Caco-2 (cell line): ENCODE measurements around the gene ACTN4. TPM values are rescaled to one million over a fixed set of nuclear protein-coding genes. Genes with fewer than 3 reads are reported as not detected.
"Not testable (repeated sequence)": the region's sequence is repeated elsewhere in the genome, so short reads cannot be mapped to it uniquely, and the experiment has no call there.

Experiments used
- BruUV-seq: library from RNA; stranded (reverse); fragments of 400-500 nt; replicated peaks from 2 replicates; lab custom pipeline; 2021; lab: Mats Ljungman, UMichigan
- CTCF ChIA-PET: fragments of 300-600 bp; sonication (Branson Sonifier 250); formaldehyde crosslinking; loops from one replicate; lab custom pipeline; 2022; ENCODE audit warnings: antibody characterized with exemption; lab: Charles Lee
- POLR2A ChIA-PET: fragments of 300-600 bp; sonication (Branson Sonifier 250); formaldehyde crosslinking; loops from one replicate; lab custom pipeline; 2022; ENCODE audit warnings: antibody characterized with exemption; lab: Charles Lee
- DNase-seq, 2 experiments: peaks; one replicate each; pipeline versions ENCODE4 v3.0.0 to v3.0.0-alpha.2; 2020 to 2022
- H3K27me3 ChIP-seq: replicated peaks from 2 replicates; pipeline ENCODE4 v1.6.0; 2011; ENCODE audit warnings: low read length; ENCODE audit not compliant: control insufficient read depth, insufficient read depth
- H3K36me3 ChIP-seq: 2 replicates; pipeline ENCODE4 v1.5.1; 2011; ENCODE audit warnings: low read length; ENCODE audit not compliant: control insufficient read depth, insufficient read depth
- H3K4me1 ChIP-seq: fragments of 250-450 bp; sonication (Bioruptor Pico); 2 replicates; pipeline ENCODE4 v1.5.1; 2020; ENCODE audit warnings: mild to moderate bottlenecking
- H3K4me3 ChIP-seq: 2 replicates; pipeline ENCODE4 v1.5.1; 2011; ENCODE audit warnings: low read depth, mild to moderate bottlenecking, control low read depth, low read length
- H3K9me3 ChIP-seq: fragments of 250-450 bp; sonication (Bioruptor Pico); 2 replicates; pipeline ENCODE4 v1.5.1; 2020; ENCODE audit warnings: mild to moderate bottlenecking, moderate library complexity
- H3K27ac Mint-ChIP-seq: one replicate; pipeline ENCODE4 v1.8.0; 2022; ENCODE audit warnings: mixed read lengths; ENCODE audit not compliant: unreplicated experiment
- H3K27me3 Mint-ChIP-seq: one replicate; pipeline ENCODE4 v1.8.0; 2022; ENCODE audit warnings: mixed read lengths; ENCODE audit not compliant: insufficient read depth, unreplicated experiment
- H3K36me3 Mint-ChIP-seq: one replicate; pipeline ENCODE4 v1.8.0; 2022; ENCODE audit warnings: mild to moderate bottlenecking, mixed read lengths; ENCODE audit not compliant: insufficient read depth, unreplicated experiment
- H3K4me1 Mint-ChIP-seq: one replicate; pipeline ENCODE4 v1.8.0; 2022; ENCODE audit warnings: low read depth, mixed read lengths; ENCODE audit not compliant: unreplicated experiment
- H3K4me3 Mint-ChIP-seq: one replicate; pipeline ENCODE4 v1.8.0; 2022; ENCODE audit warnings: mild to moderate bottlenecking, moderate library complexity, mixed read lengths; ENCODE audit not compliant: unreplicated experiment
- H3K9me3 Mint-ChIP-seq: one replicate; pipeline ENCODE4 v1.8.0; 2022; ENCODE audit warnings: mixed read lengths; ENCODE audit not compliant: unreplicated experiment
- intact Hi-C: fragments of 100-400 bp; cut with micrococcal nuclease; formaldehyde crosslinking; loops from one replicate; pipeline ENCODE4 v1.10.0; 2022; ENCODE audit not compliant: unreplicated experiment
- total RNA-seq: library from RNA; stranded (reverse); gene quantifications from 2 replicates; pipeline ENCODE4 v1.2.3, GENCODE V29; 2022
- TF ChIP-seq, protein P1 (sequence below), 2 experiments: fragments of 200-600 bp in 1 of 2; IDR thresholded peaks; 1 replicate in 1 of 2; 2 replicates in 1 of 2; pipeline versions ENCODE4 v1.5.1 to v1.8.0; 2011 to 2022; ENCODE audit warnings: antibody characterized with exemption in 1 of 2, control low read depth in 1 of 2, inconsistent platforms in 1 of 2, low read depth in 1 of 2, low read length in 1 of 2, mild to moderate bottlenecking in 1 of 2, moderate library complexity in 1 of 2; ENCODE audit not compliant: insufficient read depth in 1 of 2, severe bottlenecking in 1 of 2, unreplicated experiment in 1 of 2

Gene ACTN4
- total RNA-seq, 1 experiment from 2014 or later = 605 TPM

DNA sequence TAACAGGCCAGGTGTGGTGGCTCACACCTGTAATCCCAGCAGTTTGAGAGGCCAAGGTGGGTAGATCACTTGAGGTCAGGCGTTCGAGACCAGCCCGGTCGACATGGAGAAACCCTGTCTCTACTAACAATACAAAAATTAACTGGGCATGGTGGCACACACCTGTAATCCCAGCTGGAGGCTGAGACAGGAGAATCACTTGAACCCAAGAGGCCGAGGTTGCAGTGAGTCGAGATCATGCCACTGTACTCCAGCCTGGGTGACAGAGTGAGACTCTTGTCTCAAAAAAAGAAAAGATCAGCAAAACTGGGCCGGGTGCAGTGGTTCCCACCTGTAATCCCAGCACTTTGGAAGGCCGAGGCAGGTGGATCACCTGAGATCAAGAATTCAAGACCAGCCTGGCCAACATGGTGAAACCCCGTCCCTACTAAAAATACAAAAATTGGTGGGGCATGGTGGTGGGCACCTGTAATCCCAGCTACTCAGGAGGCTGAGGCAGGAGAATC, 114.5 kb downstream of the ACTN4 start:
- H3K9me3 Mint-ChIP-seq, H3K36me3 ChIP-seq, H3K4me1 ChIP-seq, H3K4me3 ChIP-seq, intact Hi-C loops, DNase-seq, H3K27me3 ChIP-seq, BruUV-seq, H3K9me3 ChIP-seq, H3K27ac Mint-ChIP-seq, H3K27me3 Mint-ChIP-seq, H3K4me1 Mint-ChIP-seq, CTCF ChIA-PET, H3K4me3 Mint-ChIP-seq, H3K36me3 Mint-ChIP-seq: not testable (repeated sequence)
- POLR2A ChIA-PET = interaction anchor here (0.6 kb wide), 3 partner anchors 70 to 157 kb away, joined by 3 to 12 read pairs (median 3); partner anchors contain the start of gene NFKBIB

DNA sequence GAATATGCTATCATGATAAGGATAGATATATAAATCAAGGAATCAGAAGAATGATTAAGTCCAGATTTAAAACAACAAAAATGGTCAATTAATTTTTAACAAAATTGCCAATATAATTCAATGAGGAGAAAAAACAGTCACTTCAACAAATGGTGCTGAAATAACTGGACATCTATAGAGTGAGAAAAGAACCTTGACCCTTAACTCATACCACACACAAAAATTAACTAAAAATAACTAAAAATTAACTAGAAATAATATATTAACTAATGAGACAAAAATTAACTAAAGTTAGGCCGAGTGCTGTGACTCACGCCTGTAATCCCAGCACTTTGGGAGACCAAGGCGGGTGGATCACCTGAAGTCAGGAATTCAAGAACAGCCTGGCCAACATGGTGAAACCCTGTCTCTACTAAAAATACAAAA, 116.4 kb downstream of the ACTN4 start:
- intact Hi-C loops = no loop called here
- TF ChIP-seq, protein P1, sequence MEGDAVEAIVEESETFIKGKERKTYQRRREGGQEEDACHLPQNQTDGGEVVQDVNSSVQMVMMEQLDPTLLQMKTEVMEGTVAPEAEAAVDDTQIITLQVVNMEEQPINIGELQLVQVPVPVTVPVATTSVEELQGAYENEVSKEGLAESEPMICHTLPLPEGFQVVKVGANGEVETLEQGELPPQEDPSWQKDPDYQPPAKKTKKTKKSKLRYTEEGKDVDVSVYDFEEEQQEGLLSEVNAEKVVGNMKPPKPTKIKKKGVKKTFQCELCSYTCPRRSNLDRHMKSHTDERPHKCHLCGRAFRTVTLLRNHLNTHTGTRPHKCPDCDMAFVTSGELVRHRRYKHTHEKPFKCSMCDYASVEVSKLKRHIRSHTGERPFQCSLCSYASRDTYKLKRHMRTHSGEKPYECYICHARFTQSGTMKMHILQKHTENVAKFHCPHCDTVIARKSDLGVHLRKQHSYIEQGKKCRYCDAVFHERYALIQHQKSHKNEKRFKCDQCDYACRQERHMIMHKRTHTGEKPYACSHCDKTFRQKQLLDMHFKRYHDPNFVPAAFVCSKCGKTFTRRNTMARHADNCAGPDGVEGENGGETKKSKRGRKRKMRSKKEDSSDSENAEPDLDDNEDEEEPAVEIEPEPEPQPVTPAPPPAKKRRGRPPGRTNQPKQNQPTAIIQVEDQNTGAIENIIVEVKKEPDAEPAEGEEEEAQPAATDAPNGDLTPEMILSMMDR (IDR thresholded peaks at IDR 0.05; ENCODE audit: insufficient read depth in 1 of 2, low read depth in 1 of 2, low read length in 1 of 2, severe bottlenecking in 1 of 2, unreplicated experiment in 1 of 2) = no peak
- no peak overlapping the region for H3K4me3 ChIP-seq
- peak overlapping the region; percentile 48 for H3K27ac Mint-ChIP-seq
- H3K27me3 ChIP-seq = no peaks in the 10 kb centered on the region
- no peaks in the 10 kb centered on the region; the same call in none of the 2 replicates for H3K9me3 ChIP-seq
- BruUV-seq = no TSS peak
- ChIA-PET CTCF (interaction anchor here (0.6 to 1.0 kb wide), 3 partner anchors 68 to 642 kb away, joined by 3 to 4 read pairs (median 3); partner anchors contain the start of genes MRPS12 and SARS2), POLR2A (interaction anchor here (0.6 kb wide), 1 partner anchor 48 kb away, joined by 11 read pairs; no protein-coding TSS in a partner anchor)
- H3K9me3 Mint-ChIP-seq = no peaks in the 10 kb centered on the region
- peak in 1 of 2 experiments; percentile 62 for DNase-seq
- no peaks in the 10 kb centered on the region for H3K36me3 ChIP-seq
- peaks cover 9% of the 10 kb centered on the region; the same call in 1 of the 2 replicates for H3K4me1 ChIP-seq
- H3K36me3 Mint-ChIP-seq = no peaks in the 10 kb centered on the region
- H3K4me3 Mint-ChIP-seq = peak overlapping the region; percentile 30
- H3K27me3 Mint-ChIP-seq = no peaks in the 10 kb centered on the region
- peaks cover 4% of the 10 kb centered on the region for H3K4me1 Mint-ChIP-seq

DNA sequence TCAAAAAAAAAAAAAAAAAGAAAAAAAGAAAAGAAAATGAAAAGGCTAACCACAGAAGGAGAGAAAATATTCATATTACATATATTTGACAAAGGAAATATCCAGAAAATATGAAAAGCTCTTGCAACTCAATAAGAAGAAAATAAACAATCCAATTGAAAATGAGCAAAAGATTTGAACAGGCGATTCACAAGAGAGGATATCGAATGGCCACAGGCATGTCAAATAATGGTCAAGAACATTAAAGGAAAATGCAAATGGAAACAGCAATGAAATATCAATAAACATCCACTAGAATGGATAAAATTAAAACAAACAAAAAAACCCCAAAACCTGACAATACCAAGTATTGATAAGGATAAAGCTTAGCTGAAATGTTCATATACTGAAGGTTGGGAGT, 117.8 kb downstream of the ACTN4 start:
- no peak for DNase-seq
- no peaks in the 10 kb centered on the region for H3K36me3 Mint-ChIP-seq
- H3K27me3 Mint-ChIP-seq = no peaks in the 10 kb centered on the region
- no peak overlapping the region for H3K4me3 ChIP-seq
- H3K4me1 ChIP-seq = peaks cover 9% of the 10 kb centered on the region; the same call in 1 of the 2 replicates
- peaks cover 4% of the 10 kb centered on the region for H3K4me1 Mint-ChIP-seq
- H3K36me3 ChIP-seq = no peaks in the 10 kb centered on the region
- H3K9me3 Mint-ChIP-seq = no peaks in the 10 kb centered on the region
- no peak overlapping the region for H3K4me3 Mint-ChIP-seq
- TF ChIP-seq, protein P1 (IDR thresholded peaks at IDR 0.05; ENCODE audit: insufficient read depth in 1 of 2, low read depth in 1 of 2, low read length in 1 of 2, severe bottlenecking in 1 of 2, unreplicated experiment in 1 of 2) = no peak
- POLR2A ChIA-PET = no interaction called here
- H3K27me3 ChIP-seq = no peaks in the 10 kb centered on the region
- intact Hi-C loops = no loop called here
- H3K9me3 ChIP-seq = no peaks in the 10 kb centered on the region; the same call in none of the 2 replicates
- no peak overlapping the region for H3K27ac Mint-ChIP-seq
- CTCF ChIA-PET = no interaction called here
- BruUV-seq = no TSS peak
